OCI-LY1 (cell line): Measurements from ENCODE around the gene APBB3.

Experiments
- EZH2 ChIP-seq: fragments of 200-600 bp; sonication (generic), shearing (Covaris generic); IDR thresholded peaks from 2 replicates; pipeline ENCODE4 v1.8.0; 2017; ENCODE audit warnings: borderline replicate concordance, mixed run types, mild to moderate bottlenecking, antibody characterized with exemption, low read length, moderate library complexity, mixed read lengths
- TF ChIP-seq, protein P1 (sequence below): fragments of 200-600 bp; sonication (generic), shearing (Covaris generic); IDR thresholded peaks from 2 replicates; pipeline ENCODE4 v1.5.1; 2017; ENCODE audit warnings: mild to moderate bottlenecking, antibody characterized with exemption, low read length, moderate library complexity, mixed read lengths

DNA sequence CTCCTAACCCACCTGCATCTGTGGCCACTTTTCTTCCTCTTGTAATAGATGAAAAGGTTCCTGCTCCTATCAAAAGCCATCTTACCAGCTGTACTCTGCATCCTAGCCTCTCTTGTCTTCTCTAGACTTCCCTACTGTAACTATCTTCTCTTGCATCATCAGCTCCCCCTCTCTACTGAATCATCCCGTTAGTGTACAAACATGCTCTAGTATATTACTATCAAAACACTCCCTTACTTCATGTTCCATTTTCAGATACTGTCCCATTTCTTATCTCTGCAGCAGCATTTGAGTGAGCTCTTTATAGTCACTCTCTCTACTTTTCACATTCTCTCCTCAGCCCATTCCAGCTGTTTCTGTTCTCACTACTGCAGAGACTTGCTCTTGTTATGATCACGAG, 9.9 kb downstream of the APBB3 start:
- TF ChIP-seq, protein P1, sequence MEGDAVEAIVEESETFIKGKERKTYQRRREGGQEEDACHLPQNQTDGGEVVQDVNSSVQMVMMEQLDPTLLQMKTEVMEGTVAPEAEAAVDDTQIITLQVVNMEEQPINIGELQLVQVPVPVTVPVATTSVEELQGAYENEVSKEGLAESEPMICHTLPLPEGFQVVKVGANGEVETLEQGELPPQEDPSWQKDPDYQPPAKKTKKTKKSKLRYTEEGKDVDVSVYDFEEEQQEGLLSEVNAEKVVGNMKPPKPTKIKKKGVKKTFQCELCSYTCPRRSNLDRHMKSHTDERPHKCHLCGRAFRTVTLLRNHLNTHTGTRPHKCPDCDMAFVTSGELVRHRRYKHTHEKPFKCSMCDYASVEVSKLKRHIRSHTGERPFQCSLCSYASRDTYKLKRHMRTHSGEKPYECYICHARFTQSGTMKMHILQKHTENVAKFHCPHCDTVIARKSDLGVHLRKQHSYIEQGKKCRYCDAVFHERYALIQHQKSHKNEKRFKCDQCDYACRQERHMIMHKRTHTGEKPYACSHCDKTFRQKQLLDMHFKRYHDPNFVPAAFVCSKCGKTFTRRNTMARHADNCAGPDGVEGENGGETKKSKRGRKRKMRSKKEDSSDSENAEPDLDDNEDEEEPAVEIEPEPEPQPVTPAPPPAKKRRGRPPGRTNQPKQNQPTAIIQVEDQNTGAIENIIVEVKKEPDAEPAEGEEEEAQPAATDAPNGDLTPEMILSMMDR: no peak
- TF ChIP-seq EZH2: no peak
